DMS53 treated with DMSO at 0.1 percent for 48 hours (cell line): Measurements from ENCODE around the gene BTF3L4.
"Not testable (repeated sequence)": the region's sequence is repeated elsewhere in the genome, so short reads cannot be mapped to it uniquely, and the experiment has no call there.

Experiments
- DNase-seq: peaks from one replicate; lab custom pipeline; 2025; ENCODE audit not compliant: unreplicated experiment; lab: John Stamatoyannopoulos, UW

BTF3L4 gene

GRCh38 chr1:52055066-52055865, 829 bp upstream of the BTF3L4 start, which contains the start of gene TXNDC12:
TXNDC12 (minus strand) TSS chr1:52055191; CDS start chr1:52055096, 95 bp downstream.
- DNase-seq: peak; percentile 99

GRCh38 chr1:52055866-52056162, 281 bp upstream of the BTF3L4 start:
- no peak for DNase-seq

- DNase-seq: no peak
Observed at GRCh38 chr1:52056937-52057231, 789 bp downstream of the BTF3L4 start.

- DNase-seq: no peak
Observed at GRCh38 chr1:52057255-52057654, 1.2 kb downstream of the BTF3L4 start.

- DNase-seq: no peak
Observed at GRCh38 chr1:52057876-52058415, 1.9 kb downstream of the BTF3L4 start.

- no peak for DNase-seq
Observed at GRCh38 chr1:52059321-52059720, 3.2 kb downstream of the BTF3L4 start.

- DNase-seq: no peak
Observed at GRCh38 chr1:52059888-52060287, 3.8 kb downstream of the BTF3L4 start.

GRCh38 chr1:52060822-52061221, 4.7 kb downstream of the BTF3L4 start:
- no peak for DNase-seq

GRCh38 chr1:52063192-52063591, 7.1 kb downstream of the BTF3L4 start:
- DNase-seq: no peak

- no peak for DNase-seq
Observed at GRCh38 chr1:52070704-52071103, 14.6 kb downstream of the BTF3L4 start.

GRCh38 chr1:52072291-52072690, 16.2 kb downstream of the BTF3L4 start:
- DNase-seq: no peak

GRCh38 chr1:52077277-52077676, 21.2 kb downstream of the BTF3L4 start:
- DNase-seq: not testable (repeated sequence)

GRCh38 chr1:52080014-52080415, 23.9 kb downstream of the BTF3L4 start:
- DNase-seq: no peak

- not testable (repeated sequence) for DNase-seq
Observed at GRCh38 chr1:52087892-52088291, 31.8 kb downstream of the BTF3L4 start.

- not testable (repeated sequence) for DNase-seq
Observed at GRCh38 chr1:52094300-52094699, 38.2 kb downstream of the BTF3L4 start.

- no peak for DNase-seq
Observed at GRCh38 chr1:52096216-52096615, 40.1 kb downstream of the BTF3L4 start.

GRCh38 chr1:52098139-52098871, 42.2 kb downstream of the BTF3L4 start:
- peak; percentile 67 for DNase-seq

GRCh38 chr1:52102336-52103013, 46.4 kb downstream of the BTF3L4 start:
- no peak for DNase-seq

GRCh38 chr1:52111492-52111891, 55.4 kb downstream of the BTF3L4 start:
- DNase-seq: no peak

- DNase-seq: no peak
Observed at GRCh38 chr1:52112489-52112888, 56.4 kb downstream of the BTF3L4 start.

GRCh38 chr1:52119301-52120079, 63.4 kb downstream of the BTF3L4 start:
- DNase-seq: no peak
